Hematopoietic multipotent progenitor cell treated with erythropoietin and hydrocortisone succinate and interleukin-3 and kit ligand, for 17 days (in vitro differentiated cells): ENCODE results near the gene COL9A1.

Experiments
- DNase-seq: peaks from one replicate; pipeline ENCODE4 v3.0.0-alpha.2; 2015; ENCODE audit warnings: low spot score

Gene COL9A1

DNA sequence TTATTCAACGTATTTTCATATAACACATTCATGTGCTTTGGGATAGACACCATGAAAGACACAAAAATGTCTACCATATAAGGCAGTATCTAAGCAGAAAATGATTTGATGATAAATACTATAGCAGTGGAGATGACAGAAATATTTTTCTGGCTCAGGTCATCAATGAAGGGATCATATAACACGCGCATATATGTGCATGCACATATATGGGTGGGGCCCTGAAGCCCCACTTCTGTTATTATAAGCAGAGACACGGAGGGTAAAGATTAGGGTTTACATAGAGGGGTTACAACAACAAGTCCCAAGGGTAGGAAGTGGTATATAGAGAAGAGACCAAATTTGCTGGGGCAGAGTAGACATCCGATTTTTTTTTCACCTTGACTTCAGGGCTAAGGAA, 16.0 kb downstream of the COL9A1 start:
- no peak for DNase-seq

GRCh38 chr6:70285201-70285600, 17.7 kb downstream of the COL9A1 start:
- DNase-seq: no peak

DNA sequence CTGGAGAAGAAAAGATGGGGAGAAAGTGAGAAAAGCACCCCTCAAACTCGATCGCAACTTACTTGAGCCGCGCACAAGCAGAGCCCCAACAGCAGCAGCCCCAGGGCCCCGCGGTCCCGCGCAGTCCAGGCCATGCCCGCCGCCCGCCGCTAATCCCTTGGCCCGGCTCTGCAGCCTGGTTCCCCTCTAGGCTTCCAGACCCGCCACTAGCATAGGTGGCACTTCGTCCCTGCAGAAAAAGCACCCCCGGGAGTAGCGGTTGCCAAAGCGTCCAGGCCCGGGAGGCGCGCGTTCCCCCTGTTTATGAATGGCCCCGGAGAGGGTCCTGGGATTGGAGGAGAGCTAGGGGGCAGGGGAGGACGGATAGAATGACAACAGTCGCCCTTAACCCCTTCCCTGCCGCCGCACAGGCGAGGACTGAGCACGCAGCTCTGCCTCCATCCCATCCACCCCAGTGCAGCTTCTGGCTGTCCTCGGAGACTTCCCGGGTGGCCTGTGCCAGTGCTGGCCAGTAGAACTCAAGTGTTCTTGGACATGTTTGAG, 19.9 kb downstream of the COL9A1 start:
- no peak for DNase-seq

- no peak for DNase-seq
These were observed 20.5 kb downstream of the COL9A1 start for GRCh38 chr6:70282312-70282918.

- no peak for DNase-seq
These were observed 21.0 kb downstream of the COL9A1 start for GRCh38 chr6:70281923-70282311.

DNA sequence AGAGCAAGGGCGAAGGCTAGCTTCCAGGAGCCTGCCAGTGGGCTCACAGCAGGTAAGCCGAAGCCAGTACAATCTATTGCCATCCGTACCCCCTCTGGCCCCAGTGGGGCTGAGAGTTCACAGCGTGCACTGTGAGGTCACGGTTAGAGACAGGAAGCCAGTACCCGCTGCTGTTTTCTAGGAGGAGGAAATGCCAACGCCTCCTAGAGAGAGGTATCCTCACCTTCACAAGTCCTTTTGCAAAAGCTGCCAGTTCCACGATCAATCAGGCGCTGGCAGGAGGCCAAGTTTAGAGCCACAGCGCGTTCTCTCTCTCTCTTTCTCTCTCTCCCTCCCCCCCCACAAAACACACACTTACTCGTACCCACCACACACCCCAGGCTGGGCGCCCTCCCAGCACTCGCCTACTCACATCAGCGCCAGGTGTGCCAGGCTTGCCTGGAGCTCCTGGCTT, 22.5 kb downstream of the COL9A1 start:
- no peak for DNase-seq

DNA sequence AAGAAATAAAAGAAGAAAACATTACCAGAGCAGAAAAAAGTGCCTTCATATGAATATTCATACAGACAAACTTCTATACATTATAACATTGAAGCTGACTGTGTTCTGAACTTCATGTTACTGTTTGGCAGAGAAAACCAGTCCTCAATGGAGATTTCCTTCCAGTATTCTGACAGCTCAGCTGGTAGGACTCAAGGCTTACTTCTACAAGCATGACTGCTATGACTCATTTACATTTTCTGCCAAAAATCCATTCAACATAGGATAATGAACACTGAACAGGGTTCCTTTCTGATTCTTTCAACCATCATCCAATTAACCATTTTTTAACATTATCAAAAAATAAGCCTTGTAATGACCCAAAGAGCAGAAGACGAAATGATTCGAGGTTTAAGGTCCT, 25.4 kb downstream of the COL9A1 start:
- no peak for DNase-seq

DNA sequence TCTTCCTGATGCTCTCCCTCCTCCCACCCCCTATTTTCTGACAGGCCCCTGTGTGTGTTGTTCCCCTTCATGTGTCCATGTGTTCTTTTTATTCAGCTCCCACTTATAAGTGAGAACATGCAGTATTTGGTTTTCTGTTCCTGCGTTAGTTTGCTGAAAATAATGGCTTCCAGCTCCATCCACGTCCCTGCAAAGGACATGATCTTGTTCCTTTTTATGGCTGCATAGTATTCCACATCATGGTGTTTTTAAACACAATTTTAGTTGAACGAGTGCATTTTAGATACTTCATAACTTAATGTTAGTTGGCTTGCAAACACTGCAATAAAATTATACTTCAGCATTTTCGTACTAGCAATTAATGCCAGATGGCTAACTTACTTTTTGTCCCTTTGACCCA, 28.5 kb downstream of the COL9A1 start:
- DNase-seq: no peak

DNA sequence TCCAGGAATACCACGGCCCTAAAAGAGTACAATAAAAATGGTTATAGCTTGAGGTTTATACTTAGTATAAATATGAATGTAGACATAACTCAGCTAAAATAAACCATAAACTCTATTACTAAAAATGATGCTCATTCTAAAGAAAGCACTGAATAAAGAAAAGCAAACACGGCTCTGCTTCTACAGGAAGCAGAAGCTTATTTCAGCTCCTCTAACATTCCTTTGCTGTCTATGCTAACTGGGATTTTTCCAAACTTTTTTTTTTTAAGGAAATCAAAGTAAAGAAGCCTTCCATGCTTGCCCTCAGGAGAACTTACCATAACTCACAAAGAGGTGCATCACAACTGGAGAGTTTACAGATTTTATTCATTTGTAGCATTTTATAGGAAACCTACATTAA, 30.8 kb downstream of the COL9A1 start:
- no peak for DNase-seq

DNA sequence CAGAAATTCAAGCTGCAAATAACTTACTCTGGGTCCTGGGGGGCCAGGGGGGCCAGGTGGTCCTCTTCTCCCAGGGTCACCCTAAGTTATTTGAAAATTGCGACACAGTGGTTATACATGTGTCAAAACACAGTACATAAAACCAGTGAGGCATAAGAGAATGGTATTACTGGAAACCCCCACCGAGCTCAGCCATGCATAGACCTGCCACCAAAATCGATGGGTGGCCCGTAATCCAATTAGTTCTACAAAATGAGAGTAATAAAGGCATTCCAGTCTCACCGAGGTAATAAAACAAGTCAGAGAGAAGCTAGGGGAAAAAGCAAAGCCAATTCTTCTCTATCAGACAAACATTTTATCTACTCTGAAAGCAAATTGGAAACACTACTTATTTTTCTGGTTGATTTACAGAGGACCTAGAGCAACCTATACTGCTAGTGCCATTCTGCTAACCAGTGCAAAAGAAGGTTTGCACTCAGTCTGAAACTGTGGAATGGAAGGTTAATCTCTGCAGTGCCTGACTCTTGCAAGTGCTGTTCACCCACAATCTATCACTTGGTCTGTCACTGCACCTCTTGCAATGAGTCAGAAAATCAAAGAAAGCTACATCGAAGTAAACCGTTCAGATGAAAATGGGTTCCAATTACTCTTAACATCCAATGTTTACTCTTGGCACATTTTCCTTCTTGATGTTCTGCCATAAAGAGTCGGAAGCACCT, 32.4 kb downstream of the COL9A1 start:
- no peak for DNase-seq

- no peak for DNase-seq
These were observed 36.7 kb downstream of the COL9A1 start for GRCh38 chr6:70266142-70266541.

- DNase-seq: no peak
These were observed 38.6 kb downstream of the COL9A1 start for GRCh38 chr6:70264306-70264705.

GRCh38 chr6:70258483-70258882, 44.4 kb downstream of the COL9A1 start:
- no peak for DNase-seq

GRCh38 chr6:70257768-70258273, 45.1 kb downstream of the COL9A1 start:
- no peak for DNase-seq

- DNase-seq: no peak
These were observed 48.1 kb downstream of the COL9A1 start for GRCh38 chr6:70254784-70255183.

- DNase-seq: no peak
These were observed 49.0 kb downstream of the COL9A1 start for GRCh38 chr6:70253923-70254322.

- DNase-seq: no peak
These were observed 50.3 kb downstream of the COL9A1 start for GRCh38 chr6:70252604-70253003.

- DNase-seq: no peak
These were observed 56.8 kb downstream of the COL9A1 start for GRCh38 chr6:70246118-70246517.

GRCh38 chr6:70241991-70242420, 60.9 kb downstream of the COL9A1 start:
- no peak for DNase-seq

GRCh38 chr6:70241031-70241430, 61.9 kb downstream of the COL9A1 start:
- no peak for DNase-seq

- DNase-seq: no peak
These were observed 66.5 kb downstream of the COL9A1 start for GRCh38 chr6:70236343-70236742.

DNA sequence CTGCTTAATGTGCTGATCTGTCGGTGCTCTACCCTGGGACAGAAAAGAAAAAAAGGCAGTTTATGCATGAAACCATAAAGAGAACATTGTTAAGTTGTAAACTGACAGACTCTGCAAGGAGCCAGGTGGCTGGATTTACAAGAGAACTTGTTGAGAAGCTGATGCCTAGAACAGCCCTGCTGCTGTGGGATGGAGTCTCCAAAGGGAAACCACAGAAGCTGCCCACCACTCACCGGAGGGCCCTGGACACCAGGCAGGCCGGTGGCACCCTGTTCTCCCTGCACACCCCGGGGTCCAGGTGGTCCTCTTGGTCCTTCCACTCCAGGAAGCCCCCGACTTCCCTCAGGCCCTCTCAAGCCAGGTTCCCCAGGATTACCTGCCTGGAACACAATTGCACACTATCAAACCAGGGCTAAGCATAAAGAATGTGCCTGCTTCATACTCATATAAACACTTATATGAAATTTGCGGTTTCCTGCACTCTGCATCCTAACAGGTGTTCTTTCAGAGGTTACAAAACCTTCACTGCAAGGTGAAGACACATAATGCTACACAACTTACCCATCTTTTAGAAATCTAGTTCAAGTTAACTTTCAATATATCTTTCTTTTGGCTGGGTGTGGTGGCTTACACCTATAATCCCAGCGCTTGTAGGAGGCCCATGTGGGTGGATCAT, 68.2 kb downstream of the COL9A1 start:
- DNase-seq: no peak

DNA sequence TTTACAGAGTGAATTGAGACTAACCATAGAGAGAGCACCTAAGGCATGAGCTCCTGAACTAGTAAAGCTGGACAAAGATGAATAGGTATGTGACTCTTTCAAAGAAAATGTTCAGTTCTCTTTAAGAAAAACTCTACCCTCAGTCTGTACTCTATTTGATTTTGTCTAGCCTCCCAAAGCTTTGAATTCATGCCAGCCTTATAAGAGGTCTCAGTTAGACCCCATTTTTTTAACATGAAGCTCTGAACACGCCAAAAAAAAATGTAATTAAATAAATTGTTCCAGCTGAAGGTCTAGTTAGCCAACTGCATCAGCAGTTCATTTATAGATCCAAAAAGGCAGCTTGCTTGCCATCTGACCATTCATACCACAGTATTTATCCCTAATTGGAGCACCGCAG, 71.6 kb downstream of the COL9A1 start:
- no peak for DNase-seq
